Esophagus muscularis mucosa (tissue), 3 donors: Measurements from ENCODE around the gene CAPZA2.

Source experiments
- POLR2A ChIP-seq: fragments of 450-650 bp; IDR thresholded peaks from one replicate; pipeline ENCODE4 v1.6.1; 2017; ENCODE audit warnings: antibody characterized with exemption, moderate library complexity, mild to moderate bottlenecking, low read depth
- POLR2AphosphoS5 ChIP-seq, 2 donors: sonication (generic); formaldehyde crosslinking; IDR thresholded peaks; one replicate each; pipeline ENCODE4 v1.6.1; 2017; ENCODE audit warnings: antibody characterized with exemption in 2 of 2
- TF ChIP-seq, protein P1 (sequence below), 3 experiments: fragments of 200-600 bp in 2 of 3; fragments of 450-650 bp in 1 of 3; sonication (generic) in 2 of 3; IDR thresholded peaks; one replicate each; pipeline ENCODE4 v1.5.1; 2017 to 2019; ENCODE audit warnings: antibody characterized with exemption in 3 of 3, mild to moderate bottlenecking in 2 of 3, moderate library complexity in 1 of 3

DNA sequence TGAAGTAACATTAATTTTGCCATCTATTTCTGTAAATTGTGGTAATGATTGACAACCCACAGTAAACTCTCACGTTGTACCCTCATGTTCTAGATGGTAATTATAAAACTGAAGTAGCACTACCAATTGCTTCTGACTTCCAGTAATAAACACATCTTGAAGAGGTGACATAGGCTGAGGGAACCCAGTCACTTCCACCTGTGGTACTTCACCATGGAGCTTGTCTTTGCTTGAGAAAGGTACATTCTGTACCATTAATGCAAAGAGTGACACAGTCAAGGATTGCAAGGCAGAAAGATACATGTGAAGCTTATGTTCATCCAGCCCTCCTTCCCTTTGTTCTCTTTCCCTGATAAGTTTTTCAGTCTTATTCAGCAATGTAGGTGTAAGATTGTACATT is 11.2 kb downstream of the CAPZA2 start:
- TF ChIP-seq, protein P1, sequence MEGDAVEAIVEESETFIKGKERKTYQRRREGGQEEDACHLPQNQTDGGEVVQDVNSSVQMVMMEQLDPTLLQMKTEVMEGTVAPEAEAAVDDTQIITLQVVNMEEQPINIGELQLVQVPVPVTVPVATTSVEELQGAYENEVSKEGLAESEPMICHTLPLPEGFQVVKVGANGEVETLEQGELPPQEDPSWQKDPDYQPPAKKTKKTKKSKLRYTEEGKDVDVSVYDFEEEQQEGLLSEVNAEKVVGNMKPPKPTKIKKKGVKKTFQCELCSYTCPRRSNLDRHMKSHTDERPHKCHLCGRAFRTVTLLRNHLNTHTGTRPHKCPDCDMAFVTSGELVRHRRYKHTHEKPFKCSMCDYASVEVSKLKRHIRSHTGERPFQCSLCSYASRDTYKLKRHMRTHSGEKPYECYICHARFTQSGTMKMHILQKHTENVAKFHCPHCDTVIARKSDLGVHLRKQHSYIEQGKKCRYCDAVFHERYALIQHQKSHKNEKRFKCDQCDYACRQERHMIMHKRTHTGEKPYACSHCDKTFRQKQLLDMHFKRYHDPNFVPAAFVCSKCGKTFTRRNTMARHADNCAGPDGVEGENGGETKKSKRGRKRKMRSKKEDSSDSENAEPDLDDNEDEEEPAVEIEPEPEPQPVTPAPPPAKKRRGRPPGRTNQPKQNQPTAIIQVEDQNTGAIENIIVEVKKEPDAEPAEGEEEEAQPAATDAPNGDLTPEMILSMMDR (IDR thresholded peaks at IDR 0.05) = no peak
- TF ChIP-seq POLR2A (no peak), POLR2AphosphoS5 (IDR thresholded peaks at IDR 0.05) (no peak)
